Uterus (tissue), 2 donors: ENCODE measurements around the gene SEPHS1.

Source experiments
- POLR2A ChIP-seq, 2 donors: fragments of 450-650 bp; IDR thresholded peaks; one replicate each; pipeline ENCODE4 v1.6.1; 2016; ENCODE audit warnings: antibody characterized with exemption in 2 of 2, mild to moderate bottlenecking in 1 of 2, moderate library complexity in 1 of 2
- TF ChIP-seq, protein P1 (sequence below), 4 experiments: fragments of 200-600 bp in 2 of 4; fragments of 450-650 bp in 2 of 4; sonication (generic) in 2 of 4; IDR thresholded peaks; one replicate each; pipeline ENCODE4 v1.5.1; 2016 to 2019; ENCODE audit warnings: antibody characterized with exemption in 4 of 4, mild to moderate bottlenecking in 2 of 4, moderate library complexity in 1 of 4

DNA sequence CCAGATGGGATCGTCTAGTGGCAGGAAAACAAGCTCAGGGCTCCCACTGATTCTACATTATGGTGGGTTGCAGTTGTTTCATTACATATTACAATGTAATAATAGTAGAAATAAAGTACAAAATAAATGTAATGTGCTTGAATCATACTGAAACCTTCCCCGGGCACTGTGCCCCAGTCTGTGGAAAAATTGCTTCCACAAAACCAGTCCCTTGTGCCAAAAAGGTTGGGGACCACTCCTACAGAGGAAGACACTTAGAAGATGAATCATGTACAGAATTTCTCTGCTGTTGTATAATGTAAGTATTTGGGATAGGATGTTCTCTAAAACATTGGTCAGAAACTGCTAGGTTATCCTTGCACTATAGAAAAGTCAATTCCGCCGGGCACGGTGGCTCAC lies 36.9 kb downstream of the SEPHS1 start:
- TF ChIP-seq, protein P1, sequence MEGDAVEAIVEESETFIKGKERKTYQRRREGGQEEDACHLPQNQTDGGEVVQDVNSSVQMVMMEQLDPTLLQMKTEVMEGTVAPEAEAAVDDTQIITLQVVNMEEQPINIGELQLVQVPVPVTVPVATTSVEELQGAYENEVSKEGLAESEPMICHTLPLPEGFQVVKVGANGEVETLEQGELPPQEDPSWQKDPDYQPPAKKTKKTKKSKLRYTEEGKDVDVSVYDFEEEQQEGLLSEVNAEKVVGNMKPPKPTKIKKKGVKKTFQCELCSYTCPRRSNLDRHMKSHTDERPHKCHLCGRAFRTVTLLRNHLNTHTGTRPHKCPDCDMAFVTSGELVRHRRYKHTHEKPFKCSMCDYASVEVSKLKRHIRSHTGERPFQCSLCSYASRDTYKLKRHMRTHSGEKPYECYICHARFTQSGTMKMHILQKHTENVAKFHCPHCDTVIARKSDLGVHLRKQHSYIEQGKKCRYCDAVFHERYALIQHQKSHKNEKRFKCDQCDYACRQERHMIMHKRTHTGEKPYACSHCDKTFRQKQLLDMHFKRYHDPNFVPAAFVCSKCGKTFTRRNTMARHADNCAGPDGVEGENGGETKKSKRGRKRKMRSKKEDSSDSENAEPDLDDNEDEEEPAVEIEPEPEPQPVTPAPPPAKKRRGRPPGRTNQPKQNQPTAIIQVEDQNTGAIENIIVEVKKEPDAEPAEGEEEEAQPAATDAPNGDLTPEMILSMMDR (IDR thresholded peaks at IDR 0.05) = no peak
- no peak for TF ChIP-seq POLR2A (IDR thresholded peaks at IDR 0.05)
